Measurements from ENCODE around the gene SLC44A5.

DNA sequence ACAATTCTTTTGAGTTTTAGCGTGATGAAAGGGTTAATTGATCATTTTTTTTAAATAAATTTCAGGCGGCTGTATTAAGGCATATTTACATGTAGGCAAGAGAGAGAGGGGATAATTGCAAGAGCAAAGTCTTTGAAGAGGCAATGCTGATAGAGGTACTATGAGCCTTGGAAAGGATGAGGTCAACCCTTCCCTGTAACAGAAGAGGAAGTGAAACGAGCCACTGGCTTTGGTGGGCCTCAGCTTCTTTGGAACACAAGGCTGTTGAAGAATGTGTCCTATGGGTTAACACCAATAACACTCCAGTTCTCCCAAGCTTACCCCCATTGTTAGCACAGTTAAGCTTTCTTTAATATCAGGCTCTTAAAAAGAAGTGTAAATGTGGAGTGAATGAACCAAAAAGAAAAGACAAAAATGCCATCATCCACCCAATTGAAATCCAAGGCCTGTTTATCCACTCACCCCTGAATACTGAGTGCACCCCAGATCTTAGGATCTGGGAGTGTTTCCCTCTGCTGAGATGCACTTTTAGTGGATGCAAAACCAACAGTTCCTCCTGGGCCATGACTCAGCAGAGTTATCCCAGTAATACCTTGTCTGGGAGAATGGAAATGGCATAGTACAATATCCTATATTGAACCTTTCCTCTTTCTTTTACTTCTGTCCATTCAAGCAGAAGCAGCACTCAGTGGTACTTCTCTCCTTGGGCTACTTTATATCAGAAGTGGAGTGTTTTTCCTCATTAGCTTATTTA lies 216.4 kb downstream of the SLC44A5 start:
- TF ChIP-seq, protein P1, sequence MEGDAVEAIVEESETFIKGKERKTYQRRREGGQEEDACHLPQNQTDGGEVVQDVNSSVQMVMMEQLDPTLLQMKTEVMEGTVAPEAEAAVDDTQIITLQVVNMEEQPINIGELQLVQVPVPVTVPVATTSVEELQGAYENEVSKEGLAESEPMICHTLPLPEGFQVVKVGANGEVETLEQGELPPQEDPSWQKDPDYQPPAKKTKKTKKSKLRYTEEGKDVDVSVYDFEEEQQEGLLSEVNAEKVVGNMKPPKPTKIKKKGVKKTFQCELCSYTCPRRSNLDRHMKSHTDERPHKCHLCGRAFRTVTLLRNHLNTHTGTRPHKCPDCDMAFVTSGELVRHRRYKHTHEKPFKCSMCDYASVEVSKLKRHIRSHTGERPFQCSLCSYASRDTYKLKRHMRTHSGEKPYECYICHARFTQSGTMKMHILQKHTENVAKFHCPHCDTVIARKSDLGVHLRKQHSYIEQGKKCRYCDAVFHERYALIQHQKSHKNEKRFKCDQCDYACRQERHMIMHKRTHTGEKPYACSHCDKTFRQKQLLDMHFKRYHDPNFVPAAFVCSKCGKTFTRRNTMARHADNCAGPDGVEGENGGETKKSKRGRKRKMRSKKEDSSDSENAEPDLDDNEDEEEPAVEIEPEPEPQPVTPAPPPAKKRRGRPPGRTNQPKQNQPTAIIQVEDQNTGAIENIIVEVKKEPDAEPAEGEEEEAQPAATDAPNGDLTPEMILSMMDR (IDR thresholded peaks at IDR 0.05) = no peak
- TF ChIP-seq POLR2A (IDR thresholded peaks at IDR 0.05) = no peak
